HG03378 (cell line): Measurements from ENCODE around the gene LILRA6.
"Not testable (repeated sequence)": the region's sequence is repeated elsewhere in the genome, so short reads cannot be mapped to it uniquely, and the experiment has no call there.

Source experiments
- ATAC-seq: cut with Tn5 transposase; IDR thresholded peaks from one replicate; pipeline ENCODE4 v1.9.1; 2021; ENCODE audit warnings: mild to moderate bottlenecking, moderate library complexity; ENCODE audit not compliant: unreplicated experiment

Gene LILRA6

DNA sequence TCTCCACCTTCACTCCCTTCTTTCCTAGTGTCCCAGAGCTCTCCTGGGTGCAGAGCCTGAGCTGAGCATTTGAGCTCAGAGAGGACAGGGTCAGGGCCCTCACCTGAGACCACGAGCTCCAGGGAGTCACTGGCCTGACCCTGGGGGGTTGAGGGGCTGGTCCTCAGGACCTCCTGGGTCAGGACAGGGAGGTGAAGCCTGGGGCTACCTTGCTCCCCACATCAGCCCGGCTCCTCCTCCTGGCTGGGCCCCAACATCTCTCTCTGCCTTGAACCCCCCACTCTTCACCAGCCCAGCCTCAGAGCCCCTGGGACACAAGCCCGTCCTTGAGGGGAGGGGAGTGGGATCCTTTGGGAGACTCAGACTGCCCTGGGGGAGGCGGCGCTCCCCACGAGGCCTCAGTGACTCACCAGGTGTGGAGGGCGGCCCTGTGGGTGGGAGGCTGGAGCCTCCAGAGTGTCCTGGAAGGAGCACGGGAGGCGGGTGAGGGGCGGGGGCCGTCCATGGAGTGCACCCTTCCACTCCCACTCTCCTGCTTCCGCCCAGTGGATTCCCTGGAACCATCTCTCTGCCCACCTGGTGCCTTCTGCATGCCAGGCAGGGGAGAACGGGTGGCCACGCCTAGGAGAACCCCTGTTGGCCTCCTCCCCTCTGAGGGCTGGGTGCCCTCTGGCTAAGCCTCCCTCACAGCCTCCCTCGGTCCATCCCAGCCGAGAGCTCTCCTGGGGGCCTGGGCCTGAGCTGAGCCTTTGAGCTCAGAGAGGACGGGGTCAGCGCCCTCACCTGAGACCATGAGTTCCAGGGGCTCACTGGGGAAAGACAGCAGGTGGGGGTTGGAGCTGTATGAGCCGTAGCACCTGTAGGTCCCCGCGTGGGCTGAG lies 2.9 kb downstream of the LILRA6 start:
- not testable (repeated sequence) for ATAC-seq

DNA sequence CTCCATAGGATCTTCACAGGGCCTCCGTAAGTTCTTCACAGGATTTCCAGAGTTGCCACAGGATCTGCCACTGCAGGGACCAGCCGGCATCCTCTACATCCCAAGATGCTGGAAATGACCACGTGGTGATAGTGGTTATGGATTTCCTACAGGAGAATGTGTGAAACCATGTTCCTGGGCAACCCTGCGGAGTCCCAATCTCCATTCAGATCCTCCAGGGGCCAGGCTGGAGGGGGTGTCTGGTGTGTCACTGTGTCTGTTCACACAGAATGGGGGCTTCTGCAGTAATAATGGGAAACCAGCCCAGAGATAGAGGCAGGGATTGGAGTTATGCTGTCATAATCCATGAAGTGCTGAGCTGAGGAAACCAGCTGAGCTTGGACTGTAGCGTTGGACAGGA lies 8.6 kb downstream of the LILRA6 start:
- ATAC-seq, result no peak

DNA sequence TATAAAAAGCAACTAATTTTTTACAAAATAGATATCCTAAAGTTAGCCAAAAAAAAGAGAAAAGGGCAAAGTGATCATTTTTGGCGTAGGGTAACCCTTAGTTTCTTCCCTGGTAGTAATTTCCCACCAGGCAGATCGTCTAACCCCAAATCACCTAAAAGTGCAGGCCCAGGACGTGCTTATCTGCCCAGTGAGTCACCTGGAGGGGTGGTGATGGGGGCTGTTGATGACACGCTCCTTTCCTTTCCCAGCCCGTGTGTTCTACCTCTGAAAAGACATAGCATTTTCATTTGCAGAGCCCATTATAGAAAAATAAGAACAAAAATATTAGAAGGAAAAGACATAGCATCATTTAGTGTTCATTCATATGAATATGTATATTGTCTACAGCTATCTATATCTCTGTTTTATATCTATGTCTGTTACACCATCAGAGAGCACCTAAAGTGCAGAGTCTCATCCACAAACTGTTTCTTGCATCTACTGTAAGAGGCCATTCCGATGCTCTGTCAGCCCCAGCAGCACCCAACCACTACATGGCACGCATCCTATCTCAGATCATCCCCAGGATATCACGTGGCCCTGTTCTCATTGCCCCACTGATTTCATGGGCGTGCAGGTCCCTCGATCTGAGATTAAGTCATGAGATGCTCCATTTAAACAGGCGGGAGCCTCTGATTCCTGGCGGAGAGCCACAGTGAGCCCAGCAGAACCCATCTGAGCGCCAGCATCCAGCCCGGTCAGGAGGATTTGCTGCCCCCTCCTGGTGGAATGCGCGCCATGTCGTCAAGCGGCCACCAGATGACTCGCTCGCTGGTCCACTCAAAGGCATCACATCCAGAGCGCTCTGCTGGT lies 11.3 kb downstream of the LILRA6 start:
- ATAC-seq, result no peak

DNA sequence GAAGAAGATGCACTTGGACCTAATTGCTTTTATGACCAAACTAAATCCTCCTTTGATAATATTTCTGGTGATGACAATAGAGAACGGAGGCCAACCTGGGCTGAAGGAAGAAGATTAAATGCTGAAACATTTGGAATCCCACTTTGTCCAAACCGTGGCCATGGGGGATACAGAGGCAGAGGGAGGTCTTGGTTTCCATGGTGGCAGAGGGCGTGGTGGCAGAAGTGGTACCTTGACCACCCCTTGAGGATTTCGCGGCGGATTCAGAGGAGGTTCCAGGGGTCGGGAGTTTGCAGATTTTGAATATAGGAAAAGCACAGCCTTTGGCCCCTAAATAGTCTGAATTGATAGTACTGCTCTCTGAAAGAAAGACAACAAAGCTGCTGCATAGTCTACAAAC lies 12.6 kb downstream of the LILRA6 start:
- no peak for ATAC-seq

DNA sequence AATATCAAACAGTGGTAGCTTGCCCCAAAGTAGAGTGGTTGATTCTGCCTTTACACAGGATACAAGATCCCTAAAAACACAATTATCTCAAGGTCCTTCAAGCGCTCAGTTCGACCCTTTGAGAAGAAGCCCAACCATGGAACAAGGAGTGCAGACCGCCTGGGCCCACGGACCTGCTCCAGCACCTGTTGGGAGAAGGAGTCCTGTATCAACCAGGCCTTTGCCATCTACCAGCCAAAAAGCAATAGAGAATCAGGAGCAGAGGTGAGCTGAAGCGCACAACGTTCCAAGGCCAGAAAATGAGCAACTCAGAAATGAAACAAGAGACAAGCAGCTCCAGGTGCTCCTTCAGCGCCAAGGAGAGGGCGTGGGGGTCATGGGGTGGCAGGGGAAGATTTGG lies 13.4 kb downstream of the LILRA6 start:
- no peak for ATAC-seq

DNA sequence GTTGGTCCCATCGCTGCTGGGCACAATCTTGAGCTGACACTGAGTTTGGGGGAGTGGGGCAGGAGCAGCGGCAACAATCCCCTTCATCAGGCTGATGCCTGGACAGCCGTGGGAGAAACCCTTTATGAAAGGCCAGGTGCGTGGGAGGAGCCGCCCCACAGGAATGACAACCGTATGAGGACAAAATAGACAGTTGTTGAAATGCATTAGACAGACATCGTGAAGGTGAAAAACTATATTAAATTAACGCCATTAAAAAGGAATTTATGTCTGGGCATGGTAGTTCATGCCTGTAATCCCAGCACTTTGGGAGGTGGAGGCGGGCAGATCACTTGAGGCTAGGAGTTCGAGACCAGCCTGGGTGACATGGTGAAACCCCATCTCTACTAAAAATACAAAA lies 18.0 kb downstream of the LILRA6 start:
- not testable (repeated sequence) for ATAC-seq

DNA sequence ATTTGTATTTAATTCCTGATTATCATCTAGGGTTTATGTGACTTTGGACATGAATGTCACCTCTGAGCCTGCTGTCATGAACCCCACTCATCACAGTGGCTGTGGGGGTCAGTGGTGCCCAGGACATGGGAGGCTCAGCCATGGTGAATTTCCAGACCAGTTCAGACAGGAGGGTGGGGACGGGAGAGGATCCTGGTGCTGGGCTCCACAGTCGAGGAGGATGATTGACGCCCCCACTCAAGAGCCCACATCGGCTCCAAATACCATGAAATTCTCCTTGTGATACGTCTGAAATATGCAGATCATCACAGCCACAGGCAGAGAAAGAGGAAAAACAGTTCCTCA lies 18.7 kb downstream of the LILRA6 start:
- not testable (repeated sequence) for ATAC-seq

DNA sequence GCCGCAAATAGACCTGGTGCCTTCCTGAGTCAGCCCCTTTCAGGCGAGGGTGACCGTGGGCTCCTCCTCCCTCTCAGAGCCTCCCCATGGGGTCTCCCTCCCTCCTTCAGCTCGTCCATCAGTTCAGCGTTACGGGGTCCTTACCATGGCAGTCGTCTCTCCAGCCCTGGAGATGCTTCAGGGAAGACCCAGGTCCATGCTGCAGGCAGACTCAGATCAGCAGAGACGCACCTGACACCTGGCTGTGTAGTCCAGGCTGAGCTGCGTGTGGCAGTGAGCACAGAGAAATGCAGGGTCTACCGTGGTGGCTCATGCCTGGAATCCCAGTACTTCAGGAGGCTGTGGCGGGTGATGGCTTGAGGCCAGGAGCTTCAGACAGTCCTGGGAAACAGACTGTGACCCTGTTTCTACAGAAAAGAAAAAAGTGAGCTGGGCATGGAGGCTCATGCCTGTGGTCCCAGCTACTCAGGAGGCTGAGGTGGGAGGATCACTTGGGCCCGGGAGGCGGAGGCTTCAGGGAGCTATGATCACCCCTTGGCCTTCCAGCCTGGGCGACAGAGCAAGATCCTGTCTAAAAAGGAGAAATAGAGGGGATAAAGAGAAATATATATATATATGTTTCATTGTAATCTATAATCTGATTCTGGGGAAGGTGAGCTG lies 19.2 kb downstream of the LILRA6 start:
- not testable (repeated sequence) for ATAC-seq

DNA sequence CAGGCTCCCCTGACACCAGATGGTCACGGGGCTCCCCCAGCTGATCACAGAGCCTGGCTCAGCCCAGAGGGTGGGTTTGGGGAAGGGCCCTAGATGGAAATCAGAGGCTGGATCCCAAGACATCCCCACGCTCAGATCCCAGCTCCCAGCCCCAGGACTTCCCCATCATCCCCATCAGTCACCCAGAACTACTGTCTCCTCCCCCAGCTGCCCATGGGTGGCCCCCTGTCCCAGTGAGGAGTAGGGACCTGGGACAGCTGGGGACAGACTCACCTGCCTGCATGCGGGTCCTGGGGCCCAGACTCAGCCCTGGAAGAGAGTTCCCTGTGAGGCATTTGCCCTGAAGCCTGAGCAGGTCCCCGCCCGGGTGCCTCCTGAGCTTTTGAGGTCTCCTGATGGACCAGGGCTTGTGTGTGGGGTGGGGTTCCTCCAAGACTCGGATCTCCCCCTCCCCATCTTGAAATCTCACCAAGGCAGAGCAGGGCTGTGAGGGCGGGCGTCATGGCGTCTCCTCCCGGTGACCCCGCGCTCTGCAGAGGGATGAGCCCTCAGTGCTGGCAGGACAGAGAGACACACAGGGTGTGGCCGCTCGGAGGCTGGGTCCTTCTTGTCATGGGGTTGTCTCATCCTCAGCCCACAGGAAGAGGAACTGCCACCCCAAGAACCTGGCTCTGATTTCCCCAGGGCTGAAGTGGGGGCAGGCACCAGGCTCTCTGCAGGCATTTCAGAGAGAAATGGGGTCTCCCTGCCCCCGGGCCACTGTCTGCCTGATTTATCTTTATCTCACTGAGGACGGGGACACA lies 19.9 kb downstream of the LILRA6 start, which contains the start of gene LILRB3:
LILRB3 (minus strand) TSS at position 534 of the 803 bp plus-strand sequence; CDS start at position 503, 31 bp downstream.
- not testable (repeated sequence) for ATAC-seq

DNA sequence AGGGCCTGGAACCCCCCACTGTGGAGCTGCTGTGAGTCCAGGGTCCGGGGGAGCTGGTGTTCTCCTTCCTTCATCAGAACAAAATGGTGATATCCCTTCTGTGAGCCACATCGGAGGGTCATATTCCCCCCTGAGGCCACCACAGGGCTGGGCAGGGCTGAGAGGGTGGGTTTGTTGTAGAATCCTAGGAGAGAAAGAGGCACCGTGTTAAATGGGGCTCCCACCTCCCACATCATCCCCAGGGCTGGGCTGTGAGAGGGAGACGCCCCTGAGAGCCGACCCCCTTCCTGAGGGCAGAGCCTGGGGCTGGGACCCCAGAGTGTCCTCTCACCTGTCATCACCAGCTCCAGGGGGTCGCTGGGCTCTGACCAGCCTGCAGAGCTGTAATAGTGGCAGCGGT lies 20.6 kb downstream of the LILRA6 start:
- ATAC-seq, result not testable (repeated sequence)

DNA sequence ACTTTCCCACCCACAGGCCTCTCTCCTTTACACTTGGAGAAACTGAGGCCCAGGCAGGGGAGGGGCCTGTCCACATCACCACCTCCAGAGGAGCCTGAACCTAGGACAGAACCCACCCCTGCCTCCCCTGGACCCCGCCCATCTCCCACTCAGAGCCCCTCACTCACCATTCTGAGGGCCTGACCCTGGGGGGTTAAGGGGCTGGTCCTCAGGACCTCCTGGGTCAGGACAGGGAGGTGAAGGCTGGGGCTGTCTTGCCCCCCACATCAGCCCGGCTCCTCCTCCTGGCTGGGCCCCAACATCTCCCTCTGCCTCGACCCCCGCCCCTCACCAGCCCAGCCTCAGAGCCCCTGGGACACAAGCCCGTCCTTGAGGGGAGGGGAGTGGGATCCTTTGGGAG lies 22.9 kb downstream of the LILRA6 start:
- ATAC-seq, result not testable (repeated sequence)

DNA sequence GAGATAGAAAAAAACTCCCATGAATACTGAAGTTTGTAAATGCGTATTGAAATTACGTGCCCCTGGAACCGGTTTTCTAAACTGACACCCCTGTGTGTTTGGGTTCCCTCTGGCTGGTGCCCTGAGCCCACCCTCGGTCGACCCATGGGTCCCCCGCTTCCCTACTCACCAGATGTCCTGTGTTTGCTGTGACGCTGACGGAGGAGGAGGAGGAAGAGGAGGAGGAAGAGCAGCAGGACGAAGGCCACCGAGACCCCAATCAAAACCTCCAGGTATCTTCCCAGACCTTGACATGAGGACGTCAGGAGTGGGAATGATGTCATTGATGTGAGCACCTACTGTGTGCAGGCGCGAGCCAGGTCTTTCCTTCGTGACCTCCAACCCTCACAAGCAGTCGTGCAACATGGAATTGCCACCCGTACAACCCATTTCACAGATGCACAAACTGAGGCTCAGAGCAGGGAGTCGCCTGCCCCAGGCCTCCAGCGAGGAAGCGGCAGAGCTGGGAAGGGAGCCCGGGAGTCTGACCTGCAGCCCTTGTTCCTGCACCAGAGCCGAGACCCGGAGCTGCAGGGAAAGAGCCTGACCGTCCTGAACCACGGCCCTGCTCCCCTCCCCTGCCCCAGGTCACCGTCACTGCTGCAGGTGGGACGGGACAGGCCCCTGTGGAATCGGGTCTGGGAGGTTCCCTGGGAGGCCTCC lies 23.5 kb downstream of the LILRA6 start:
- no peak for ATAC-seq

DNA sequence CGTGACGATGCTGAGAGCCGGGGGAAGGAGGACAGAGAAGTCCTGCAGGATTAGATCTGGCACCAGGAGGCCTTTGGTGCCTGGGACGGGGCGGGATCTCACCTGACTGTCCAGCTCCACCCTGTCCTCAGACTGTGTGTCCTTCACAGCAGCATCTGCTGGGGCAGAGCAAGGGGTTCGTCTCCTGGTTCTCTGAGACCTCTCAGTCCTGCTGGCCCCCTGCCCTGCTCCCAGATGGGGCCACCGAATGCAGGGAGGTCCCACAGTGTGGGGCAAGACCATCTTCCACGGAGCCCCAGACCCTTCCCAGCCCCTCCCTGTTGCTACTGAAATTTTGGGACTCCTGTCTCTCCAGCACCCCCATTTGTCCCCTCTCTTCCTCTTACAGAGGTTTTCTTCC lies 24.3 kb downstream of the LILRA6 start:
- no peak for ATAC-seq

DNA sequence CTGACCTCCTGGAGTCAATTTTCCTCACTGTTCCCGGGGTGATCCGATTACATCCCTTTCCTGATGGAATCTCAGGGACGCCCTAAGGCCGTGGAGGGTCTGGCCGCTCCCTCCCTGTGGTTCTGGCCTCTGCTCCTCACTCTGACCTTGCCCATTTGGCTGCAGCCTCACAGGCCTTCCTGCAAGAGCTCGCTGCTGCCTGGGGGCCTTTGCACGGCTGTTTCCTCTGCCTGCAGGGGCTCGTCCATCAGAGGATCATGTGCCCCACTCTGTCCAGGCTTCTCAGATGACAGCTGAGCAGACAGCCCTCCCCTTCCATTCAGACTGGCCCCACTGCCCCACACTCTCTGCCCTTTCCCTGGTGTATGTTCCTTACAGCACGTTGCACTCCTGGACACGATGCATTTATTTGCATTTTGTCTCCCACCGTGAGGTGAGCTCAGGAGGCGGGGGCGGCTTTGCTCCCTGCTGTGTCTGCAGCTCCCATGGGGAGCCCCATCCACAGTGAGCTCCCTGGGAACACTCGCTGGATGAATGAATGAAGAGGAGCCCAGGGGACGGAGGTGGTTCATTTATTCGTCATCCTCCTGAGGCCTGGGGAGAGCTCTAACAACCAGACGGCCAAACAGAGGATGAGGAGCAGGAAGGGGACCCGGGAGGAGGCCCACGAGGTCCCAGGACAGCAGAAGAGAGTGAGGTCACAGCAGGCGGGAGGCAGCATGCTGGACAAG lies 24.9 kb downstream of the LILRA6 start:
- not testable (repeated sequence) for ATAC-seq

DNA sequence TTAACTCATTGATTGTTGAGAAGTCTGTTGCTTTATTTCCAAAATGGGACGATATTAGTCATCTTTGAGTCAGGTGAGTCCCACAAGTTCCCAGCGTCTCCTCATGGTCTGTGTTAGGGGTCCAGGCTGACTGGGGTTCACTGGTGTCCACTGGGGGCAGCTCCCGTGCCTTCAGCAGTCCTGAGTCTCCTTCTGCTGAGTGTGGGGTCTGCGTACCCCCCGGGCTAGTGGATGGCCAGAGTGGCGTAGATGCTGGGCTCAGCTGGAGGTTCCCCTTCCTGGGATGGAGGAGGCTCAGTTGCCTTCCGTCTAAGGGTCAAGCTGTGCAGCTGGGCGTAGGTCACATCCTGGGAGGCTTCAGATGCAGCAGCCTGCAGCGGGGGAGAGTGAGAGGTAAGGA lies 25.7 kb downstream of the LILRA6 start:
- ATAC-seq, result no peak

DNA sequence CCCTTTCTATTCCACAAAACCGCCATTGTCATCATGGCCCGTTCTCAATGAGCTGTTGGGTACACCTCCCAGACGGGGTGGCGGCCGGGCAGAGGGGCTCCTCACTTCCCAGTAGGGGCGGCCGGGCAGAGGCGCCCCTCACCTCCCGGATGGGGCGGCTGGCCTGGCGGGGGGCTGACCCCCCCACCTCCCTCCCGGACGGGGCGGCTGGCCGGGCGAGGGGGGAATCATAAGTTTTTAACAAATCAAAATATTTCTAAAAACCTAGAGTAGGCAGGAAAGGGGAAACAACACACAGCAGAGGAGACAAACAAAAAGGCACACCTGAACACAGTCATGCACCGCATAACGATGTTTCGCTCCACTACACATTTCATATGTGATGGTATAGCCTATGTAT lies 27.9 kb downstream of the LILRA6 start:
- ATAC-seq, result not testable (repeated sequence)

DNA sequence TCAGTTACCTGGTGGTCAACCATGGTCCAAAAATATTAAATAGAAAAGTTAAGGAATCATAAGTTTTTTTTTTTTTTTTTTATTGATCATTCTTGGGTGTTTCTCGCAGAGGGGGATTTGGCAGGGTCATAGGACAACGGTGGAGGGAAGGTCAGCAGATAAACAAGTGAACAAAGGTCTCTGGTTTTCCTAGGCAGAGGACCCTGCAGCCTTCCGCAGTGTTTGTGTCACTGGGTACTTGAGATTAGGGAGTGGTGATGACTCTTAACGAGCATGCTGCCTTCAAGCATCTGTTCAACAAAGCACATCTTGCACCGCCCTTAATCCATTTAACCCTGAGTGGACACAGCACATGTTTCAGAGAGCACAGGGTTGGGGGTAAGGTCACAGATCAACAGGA lies 28.4 kb downstream of the LILRA6 start:
- not testable (repeated sequence) for ATAC-seq

DNA sequence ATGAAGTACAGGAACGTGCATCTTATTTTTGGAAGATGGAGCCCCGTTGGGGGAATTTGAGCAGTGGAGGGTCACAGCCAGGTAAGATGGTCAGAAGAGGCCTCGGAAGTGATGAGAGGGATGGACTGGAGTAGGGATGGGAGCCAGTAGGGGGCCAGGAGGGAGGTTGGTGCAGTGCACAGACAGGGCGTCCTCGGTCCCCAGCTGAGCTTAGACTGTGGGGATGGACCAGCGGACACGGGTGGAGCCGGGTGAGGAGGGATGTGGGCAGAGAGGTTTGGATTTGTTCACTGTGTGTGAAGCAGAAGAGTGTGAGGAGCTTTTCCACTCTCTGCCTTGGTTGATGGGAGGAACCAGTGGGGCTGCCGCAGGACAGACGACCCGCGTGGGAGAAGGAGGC lies 31.4 kb downstream of the LILRA6 start:
- no peak for ATAC-seq

DNA sequence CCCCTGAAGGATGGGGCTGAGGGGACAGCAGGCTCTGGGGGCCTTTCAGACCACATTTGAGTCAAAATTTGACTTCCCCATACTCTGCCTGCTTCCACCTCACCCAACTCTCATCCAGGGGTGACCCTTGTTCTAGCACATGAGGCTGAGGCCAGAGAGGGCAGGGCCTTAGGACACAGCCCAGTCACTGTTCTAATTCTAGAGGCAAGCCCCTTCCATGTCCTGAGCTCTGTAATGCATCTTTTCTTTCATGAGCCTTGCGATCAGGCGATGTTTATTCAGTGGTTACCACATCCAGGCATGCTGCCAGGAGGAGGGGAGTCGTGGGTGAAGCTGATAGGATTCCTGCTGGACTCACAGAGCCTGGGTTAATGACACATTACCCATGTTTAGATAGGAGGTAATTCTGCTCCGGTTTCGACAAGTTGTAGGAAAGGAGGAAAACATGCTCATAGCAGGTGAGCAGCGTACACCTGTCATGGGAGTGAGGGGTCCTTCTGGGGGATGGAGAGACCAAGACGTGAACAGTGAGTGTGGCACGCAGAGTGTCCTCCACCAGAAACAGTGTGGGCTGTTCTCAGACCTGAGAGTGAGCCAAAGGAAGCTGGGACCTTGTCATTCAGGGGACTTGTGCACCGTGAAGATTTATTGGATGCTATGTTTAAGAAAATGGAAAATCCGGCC lies 32.6 kb downstream of the LILRA6 start:
- no peak for ATAC-seq
